ENCODE measurements around the gene RNF38.
"Not testable (repeated sequence)": the region's sequence is repeated elsewhere in the genome, so short reads cannot be mapped to it uniquely, and the experiment has no call there.

RNF38 gene

DNA sequence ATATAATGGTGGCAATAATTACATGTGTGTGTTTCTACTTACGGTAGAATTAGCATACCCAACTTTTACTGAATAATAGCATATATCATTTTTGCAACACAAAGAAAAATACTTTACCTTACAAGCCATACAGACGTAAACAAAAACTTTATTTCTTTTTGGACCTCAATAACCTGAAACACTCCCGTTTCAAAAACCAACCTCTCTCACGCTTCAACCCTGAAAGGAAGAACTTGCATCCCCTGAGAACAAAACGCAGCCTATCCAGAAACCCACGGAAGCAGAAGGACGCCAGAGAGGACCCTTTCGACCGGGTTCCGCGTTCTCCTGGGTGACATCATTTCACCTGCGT, at the start of gene RNF38:
TSS of gene RNF38 (minus strand) at position 290 of the 352 bp plus-strand sequence. CDS start at position 129, 161 bp downstream.
- DNase-seq (ENCODE audit: low read depth in 2 of 2): no peak

- DNase-seq (ENCODE audit: low read depth in 2 of 2): not testable (repeated sequence)
Measured at GRCh38 chr9:36448555-36448954, 48.5 kb upstream of the RNF38 start.

GRCh38 chr9:36448017-36448416, 47.9 kb upstream of the RNF38 start:
- DNase-seq (ENCODE audit: low read depth in 2 of 2): no peak

DNA sequence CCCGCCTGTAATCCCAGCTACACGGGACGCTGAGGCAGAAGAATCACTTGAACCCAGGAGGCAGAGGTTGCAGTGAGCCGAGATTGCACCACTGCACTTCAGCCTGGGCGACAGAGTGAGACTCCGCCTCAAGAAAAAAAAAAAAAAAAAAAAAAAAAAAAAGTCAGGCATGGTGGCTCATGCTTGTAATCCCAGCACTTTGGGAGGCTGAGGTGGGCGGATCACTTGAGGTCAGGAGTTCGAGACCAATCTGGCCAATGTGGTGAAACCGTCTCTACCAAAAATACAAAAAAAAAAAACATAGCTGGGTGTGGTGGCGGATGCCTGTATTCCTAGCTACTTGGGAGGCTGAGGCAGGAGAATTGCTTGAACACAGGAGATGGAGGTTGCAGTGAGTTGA, 46.6 kb upstream of the RNF38 start:
- DNase-seq (ENCODE audit: low read depth in 2 of 2): not testable (repeated sequence)

- DNase-seq (ENCODE audit: low read depth in 2 of 2): no peak
Measured at GRCh38 chr9:36445800-36446361, 45.8 kb upstream of the RNF38 start.

- no peak for DNase-seq (ENCODE audit: low read depth in 2 of 2)
Measured at GRCh38 chr9:36444203-36444602, 44.1 kb upstream of the RNF38 start.

GRCh38 chr9:36443581-36443980, 43.5 kb upstream of the RNF38 start:
- no peak for DNase-seq (ENCODE audit: low read depth in 2 of 2)

DNA sequence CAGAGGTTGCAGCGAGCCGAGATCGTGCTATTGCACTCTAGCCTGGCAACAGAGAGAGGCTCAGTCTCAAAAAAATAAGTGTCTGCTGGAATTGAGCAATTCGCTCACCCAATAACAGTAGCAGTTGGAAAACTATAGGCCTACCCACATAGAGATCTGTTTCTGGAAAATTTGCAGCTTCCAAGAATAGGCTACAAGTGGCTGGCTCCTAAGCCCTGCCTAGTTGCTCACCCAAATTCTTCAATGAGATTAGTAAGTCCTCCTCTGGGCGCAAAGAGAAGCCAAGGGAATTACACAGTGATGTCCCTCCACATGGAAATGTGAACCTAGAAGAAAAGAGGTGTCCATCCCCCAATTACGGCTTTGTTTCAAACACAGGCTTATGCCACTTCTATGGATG, 42.6 kb upstream of the RNF38 start:
- no peak for DNase-seq (ENCODE audit: low read depth in 2 of 2)

DNA sequence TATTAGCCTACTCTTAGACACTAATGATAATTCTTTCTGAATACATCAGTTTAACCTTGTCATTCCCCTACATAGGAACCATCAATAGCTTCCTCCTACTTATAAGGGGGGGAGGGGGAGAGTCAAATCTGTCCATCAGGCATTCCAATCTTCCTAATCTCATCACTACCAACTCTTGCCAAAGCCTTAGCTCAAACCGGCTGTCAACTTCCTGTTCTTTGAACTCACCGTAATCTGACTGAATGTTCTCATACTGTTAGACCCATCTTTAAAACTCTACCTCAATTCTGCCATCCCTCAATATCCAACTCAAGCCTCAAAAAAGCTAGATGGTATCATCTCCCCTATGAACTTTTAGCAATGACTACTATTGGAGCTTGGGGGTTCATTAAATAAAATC, 41.9 kb upstream of the RNF38 start:
- DNase-seq (ENCODE audit: low read depth in 2 of 2): no peak

DNA sequence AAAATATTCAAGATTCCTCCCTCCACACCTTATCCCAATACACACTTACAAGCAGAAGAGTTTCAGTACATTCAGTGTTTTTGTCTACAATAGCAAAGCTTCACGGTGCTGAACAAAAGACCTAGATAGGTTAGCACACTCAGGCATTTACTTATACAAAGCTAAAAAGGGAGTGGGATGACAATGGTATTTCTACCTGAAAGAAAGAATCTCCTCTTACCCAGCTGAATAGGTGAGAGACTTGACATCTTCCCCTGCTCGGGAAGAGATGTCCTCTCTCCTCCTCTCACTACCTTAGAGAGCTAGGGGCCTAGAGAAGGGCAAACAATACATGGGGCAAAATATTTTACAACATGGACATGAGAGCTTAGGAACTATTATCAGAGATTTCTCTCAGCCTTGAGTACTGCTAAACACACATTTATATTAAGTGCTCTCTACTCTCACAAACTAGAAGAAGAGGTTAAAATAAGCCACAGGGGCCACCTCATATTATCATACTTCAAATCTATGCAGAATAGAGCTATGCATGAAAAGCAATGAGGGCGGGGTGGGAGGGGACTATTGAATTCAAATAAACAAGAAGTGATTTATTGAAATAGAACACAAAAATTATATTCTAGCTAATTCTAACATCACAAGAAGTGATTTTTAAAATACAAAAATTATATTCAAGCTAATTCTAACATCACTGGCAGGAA, 38.6 kb upstream of the RNF38 start:
- DNase-seq (ENCODE audit: low read depth in 2 of 2): no peak

GRCh38 chr9:36437790-36438189, 37.7 kb upstream of the RNF38 start:
- no peak for DNase-seq (ENCODE audit: low read depth in 2 of 2)

GRCh38 chr9:36436909-36437308, 36.8 kb upstream of the RNF38 start:
- DNase-seq (ENCODE audit: low read depth in 2 of 2): no peak

DNA sequence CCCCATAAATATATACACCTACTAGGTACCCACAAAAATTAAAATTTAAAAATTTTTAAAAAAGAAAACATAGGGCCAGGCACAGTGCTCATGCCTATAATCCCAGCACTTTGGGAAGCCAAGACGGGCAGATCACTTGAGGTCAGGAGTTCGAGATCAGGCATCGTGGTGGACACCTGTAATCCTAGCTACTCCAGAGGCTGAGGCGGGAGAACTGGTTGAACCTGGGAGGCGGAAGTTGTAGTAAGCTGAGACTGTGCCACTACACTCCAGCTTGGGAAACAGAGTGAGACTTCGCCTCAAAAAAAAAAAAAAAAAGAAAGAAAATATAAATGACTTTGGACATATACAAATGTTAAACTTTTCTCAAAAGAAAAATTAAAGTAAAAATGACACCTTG, 33.3 kb upstream of the RNF38 start:
- DNase-seq (ENCODE audit: low read depth in 2 of 2): no peak

DNA sequence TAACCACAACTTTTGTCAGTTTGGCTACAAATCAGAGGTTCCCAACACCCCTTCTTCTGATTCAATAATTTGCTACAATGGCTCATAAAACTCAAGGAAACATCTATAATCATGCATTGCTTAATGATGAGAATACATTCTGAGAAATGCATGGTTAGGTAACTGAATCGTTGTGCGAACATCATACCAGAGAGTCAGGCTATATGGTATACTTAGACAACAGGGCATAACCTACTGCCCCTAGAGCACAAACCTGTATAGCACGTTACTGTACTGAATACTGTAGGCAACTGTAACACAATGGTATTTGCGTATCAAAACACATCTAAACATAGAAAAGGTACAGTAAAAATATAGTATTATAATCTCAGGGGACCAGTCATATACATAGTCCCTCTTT, 31.0 kb upstream of the RNF38 start:
- DNase-seq (ENCODE audit: low read depth in 2 of 2): no peak

DNA sequence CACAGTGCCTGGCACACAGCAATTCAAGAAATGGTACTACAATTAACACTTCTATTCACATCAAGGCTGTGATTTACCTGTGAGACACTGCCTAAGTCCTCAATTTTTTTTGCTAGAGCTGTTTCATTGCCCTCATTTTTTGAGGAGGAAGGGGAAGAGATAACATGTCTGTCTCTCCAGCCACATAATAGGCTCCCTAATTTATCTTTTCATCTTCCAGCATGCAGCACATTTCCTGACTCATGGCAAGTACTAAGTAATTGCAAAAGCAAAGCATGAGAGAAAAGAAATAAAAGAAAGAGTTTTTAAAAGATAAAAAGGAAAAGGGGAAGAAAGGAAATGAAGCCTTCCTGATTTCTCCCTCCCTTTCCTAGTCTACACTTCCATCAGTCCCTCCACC, 26.9 kb upstream of the RNF38 start:
- DNase-seq (ENCODE audit: low read depth in 2 of 2): no peak

- DNase-seq (ENCODE audit: low read depth in 2 of 2): no peak
Measured at GRCh38 chr9:36426348-36426747, 26.3 kb upstream of the RNF38 start.

DNA sequence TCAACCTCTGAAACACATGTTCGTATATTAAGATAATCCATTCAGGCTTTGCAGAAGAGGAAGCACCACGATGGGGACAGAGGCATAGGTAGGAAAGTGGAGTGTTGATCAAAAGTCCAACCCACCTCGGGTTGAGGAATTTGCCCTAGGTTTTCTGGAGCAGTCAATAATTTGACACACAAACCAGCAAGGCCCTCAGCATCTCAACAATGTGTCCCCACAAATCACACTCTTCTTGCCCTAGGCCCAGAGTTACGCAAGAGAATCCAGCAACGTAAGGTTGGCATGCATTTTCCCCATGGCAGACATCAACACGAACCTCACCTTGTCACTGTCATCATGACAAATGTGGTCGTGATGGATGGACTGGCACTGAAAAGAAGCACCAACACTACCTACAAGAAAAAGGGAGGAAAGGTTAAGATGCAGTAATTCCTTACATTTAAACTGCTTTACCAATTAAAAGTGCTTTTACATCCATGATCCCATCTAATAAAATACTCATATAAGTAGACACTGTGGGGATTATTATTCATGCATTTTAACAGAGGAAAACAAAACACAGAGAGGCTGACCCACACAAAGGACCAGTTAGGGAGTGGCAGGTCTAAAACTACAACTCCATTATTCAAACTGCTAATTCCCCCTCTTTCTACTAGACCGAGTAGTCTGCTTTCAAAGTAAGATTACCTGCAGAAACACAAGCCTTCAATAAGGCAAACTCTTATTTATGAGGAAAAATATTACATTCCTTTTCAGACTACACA, 24.4 kb upstream of the RNF38 start:
- no peak for DNase-seq (ENCODE audit: low read depth in 2 of 2)

DNA sequence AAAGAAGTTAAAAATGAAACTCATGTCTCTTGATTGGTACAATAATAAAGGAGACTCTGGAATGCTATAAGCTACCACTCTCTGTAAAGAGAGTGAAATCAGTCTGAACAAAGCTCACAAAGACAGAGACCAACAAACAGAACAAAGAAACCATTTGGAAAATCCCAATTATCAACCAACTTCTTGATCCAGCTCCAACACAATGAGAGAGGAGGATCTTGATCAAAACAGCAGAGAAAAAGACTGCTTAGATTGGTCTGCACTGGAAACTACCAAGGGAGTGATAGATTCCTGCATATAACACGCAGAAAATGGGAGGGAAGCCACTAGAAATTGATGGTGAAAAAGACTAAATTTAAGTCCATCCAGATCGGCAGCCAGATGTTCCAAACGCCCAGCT, 23.1 kb upstream of the RNF38 start:
- DNase-seq (ENCODE audit: low read depth in 2 of 2): no peak

GRCh38 chr9:36416890-36417289, 16.8 kb upstream of the RNF38 start:
- DNase-seq (ENCODE audit: low read depth in 2 of 2): no peak

- no peak for DNase-seq (ENCODE audit: low read depth in 2 of 2)
Measured at GRCh38 chr9:36415822-36416525, 15.9 kb upstream of the RNF38 start.

- not testable (repeated sequence) for DNase-seq (ENCODE audit: low read depth in 2 of 2)
Measured at GRCh38 chr9:36411410-36411809, 11.3 kb upstream of the RNF38 start.

- DNase-seq (ENCODE audit: low read depth in 2 of 2): not testable (repeated sequence)
Measured at GRCh38 chr9:36409076-36409475, 9.0 kb upstream of the RNF38 start.
